Peyer's patch (tissue), 4 donors: ENCODE results near the gene VWF.

Source experiments
- POLR2A ChIP-seq, 2 donors: fragments of 450-650 bp; IDR thresholded peaks; one replicate each; pipeline ENCODE4 v1.5.1; 2017; ENCODE audit warnings: antibody characterized with exemption in 2 of 2, mild to moderate bottlenecking in 2 of 2, moderate library complexity in 2 of 2
- TF ChIP-seq, protein P1 (sequence below), 6 experiments: fragments of 450-650 bp in 4 of 6; fragments of 200-600 bp in 2 of 6; sonication (generic) in 1 of 6; IDR thresholded peaks; one replicate each; pipeline ENCODE4 v1.5.1; 2017 to 2019; ENCODE audit warnings: antibody characterized with exemption in 6 of 6, mild to moderate bottlenecking in 3 of 6, moderate library complexity in 1 of 6

DNA sequence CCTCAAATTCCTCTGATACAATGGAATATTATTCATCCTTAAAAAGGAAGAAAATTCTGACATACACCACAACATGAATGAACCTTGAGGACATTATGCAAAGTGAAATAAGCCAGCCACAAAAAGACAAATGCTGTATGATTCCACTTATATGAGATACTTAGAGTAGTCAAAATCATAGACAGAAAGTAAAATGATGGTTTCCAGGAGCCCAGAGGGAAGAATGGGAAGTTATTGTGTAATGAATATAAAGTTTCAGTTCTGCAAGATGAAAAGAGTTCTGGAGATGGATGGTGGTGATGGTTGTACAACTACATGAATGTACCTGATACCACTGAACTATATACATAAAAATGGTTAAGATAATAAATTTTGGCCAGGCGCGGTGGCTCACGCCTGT lies 18.3 kb downstream of the VWF start:
- TF ChIP-seq, protein P1, sequence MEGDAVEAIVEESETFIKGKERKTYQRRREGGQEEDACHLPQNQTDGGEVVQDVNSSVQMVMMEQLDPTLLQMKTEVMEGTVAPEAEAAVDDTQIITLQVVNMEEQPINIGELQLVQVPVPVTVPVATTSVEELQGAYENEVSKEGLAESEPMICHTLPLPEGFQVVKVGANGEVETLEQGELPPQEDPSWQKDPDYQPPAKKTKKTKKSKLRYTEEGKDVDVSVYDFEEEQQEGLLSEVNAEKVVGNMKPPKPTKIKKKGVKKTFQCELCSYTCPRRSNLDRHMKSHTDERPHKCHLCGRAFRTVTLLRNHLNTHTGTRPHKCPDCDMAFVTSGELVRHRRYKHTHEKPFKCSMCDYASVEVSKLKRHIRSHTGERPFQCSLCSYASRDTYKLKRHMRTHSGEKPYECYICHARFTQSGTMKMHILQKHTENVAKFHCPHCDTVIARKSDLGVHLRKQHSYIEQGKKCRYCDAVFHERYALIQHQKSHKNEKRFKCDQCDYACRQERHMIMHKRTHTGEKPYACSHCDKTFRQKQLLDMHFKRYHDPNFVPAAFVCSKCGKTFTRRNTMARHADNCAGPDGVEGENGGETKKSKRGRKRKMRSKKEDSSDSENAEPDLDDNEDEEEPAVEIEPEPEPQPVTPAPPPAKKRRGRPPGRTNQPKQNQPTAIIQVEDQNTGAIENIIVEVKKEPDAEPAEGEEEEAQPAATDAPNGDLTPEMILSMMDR (IDR thresholded peaks at IDR 0.05) = no peak
- TF ChIP-seq POLR2A (IDR thresholded peaks at IDR 0.05) = no peak
